Thyroid gland (tissue), 4 donors: ENCODE data around the gene RNF7. TPM values are rescaled to one million over a fixed set of nuclear protein-coding genes. Genes with fewer than 3 reads are reported as not detected.

ENCODE experiments used
- DNase-seq, 2 donors: peaks; one replicate each; pipeline ENCODE4 v3.0.0-alpha.2; 2019
- H3K27ac ChIP-seq, 3 donors: fragments of 200-600 bp; sonication (generic); 1 replicate in 2 of 3; 2 replicates in 1 of 3; pipeline ENCODE4 v1.5.1; 2016 to 2019; ENCODE audit warnings: mild to moderate bottlenecking in 1 of 3, moderate library complexity in 1 of 3
- H3K27me3 ChIP-seq: fragments of 200-600 bp; sonication (generic); one replicate; pipeline ENCODE4 v1.5.1; 2019
- H3K36me3 ChIP-seq, 2 donors: fragments of 200-600 bp; sonication (generic); one replicate each; pipeline ENCODE4 v1.5.1; 2016 to 2019
- H3K4me1 ChIP-seq, 2 donors: fragments of 200-600 bp; sonication (generic); one replicate each; pipeline ENCODE4 v1.5.1; 2017 to 2019
- H3K4me3 ChIP-seq, 3 donors: fragments of 200-600 bp; sonication (generic); replicated peaks in 1 of 3; 1 replicate in 2 of 3; 2 replicates in 1 of 3; pipeline ENCODE4 v1.5.1; 2016; ENCODE audit warnings: mild to moderate bottlenecking in 1 of 3
- H3K9me3 ChIP-seq: fragments of 200-600 bp; sonication (generic); one replicate; pipeline ENCODE4 v1.5.1; 2017
- CTCF ChIP-seq, 6 experiments: fragments of 200-600 bp in 3 of 6; fragments of 450-650 bp in 3 of 6; sonication (generic) in 3 of 6; IDR thresholded peaks; one replicate each; pipeline ENCODE4 v1.5.1; 2016 to 2019; ENCODE audit warnings: antibody characterized with exemption in 6 of 6, mild to moderate bottlenecking in 2 of 6, inconsistent platforms in 1 of 6, moderate library complexity in 1 of 6
- POLR2A ChIP-seq, 2 donors: fragments of 450-650 bp; IDR thresholded peaks; one replicate each; pipeline ENCODE4 v1.6.1; 2017; ENCODE audit warnings: antibody characterized with exemption in 2 of 2, mild to moderate bottlenecking in 2 of 2, moderate library complexity in 1 of 2
- WGBS, 2 donors: methylation state at CpG; one replicate each; pipeline ENCODE4 v1.1.5; 2017; 5-methylcytosine and 5-hydroxymethylcytosine counted together
- intact Hi-C: fragments of 100-400 bp; cut with DNase I; formaldehyde crosslinking; loops from one replicate; pipeline ENCODE4 v1.15.1; 2023
- total RNA-seq, 4 donors: library from RNA; depleted of rRNA; stranded (reverse); fragments of >200 nt; gene quantifications; one replicate each; pipeline ENCODE4 v1.2.3, GENCODE V29; 2016

The RNF7 gene
- total RNA-seq, 4 donors from 2014 or later, result 56.5 to 114 (median 79.1) TPM

DNA sequence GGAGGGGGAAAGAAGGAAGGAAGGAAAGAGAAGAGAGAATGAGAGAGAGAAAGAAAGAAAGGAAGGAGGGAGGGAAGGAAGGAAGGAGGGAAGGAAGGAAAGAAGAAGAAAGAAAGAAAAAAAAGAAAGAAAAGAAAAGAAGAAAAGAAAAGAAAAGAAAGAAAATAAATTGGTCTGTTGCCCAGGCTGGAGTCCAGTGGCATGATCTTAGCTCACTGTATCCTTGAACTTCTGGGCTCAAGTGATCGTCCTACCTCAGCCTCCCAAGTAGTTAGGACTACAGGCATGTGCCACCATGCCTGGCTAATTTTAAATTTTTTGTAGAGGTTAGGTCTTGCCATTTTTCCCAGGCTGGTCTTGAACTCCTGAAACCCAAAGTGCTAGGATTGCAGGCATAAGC, 11.6 kb upstream of the RNF7 start:
- Histone ChIP-seq H3K27me3 (no peaks in the 10 kb centered on the region), H3K36me3 (no peaks in the 10 kb centered on the region), H3K4me1 (no peaks in the 10 kb centered on the region), H3K4me3 (no peak overlapping the region), H3K9me3 (no peaks in the 10 kb centered on the region), H3K27ac (no peak overlapping the region)
- 66 to 75% methylated on average over 1 of the region's 1 CpG for WGBS, 2 donors
- no peak for DNase-seq
- TF ChIP-seq POLR2A (IDR thresholded peaks at IDR 0.05), result no peak
- TF ChIP-seq CTCF (IDR thresholded peaks at IDR 0.05), result no peak
- intact Hi-C loops, result no loop called here

DNA sequence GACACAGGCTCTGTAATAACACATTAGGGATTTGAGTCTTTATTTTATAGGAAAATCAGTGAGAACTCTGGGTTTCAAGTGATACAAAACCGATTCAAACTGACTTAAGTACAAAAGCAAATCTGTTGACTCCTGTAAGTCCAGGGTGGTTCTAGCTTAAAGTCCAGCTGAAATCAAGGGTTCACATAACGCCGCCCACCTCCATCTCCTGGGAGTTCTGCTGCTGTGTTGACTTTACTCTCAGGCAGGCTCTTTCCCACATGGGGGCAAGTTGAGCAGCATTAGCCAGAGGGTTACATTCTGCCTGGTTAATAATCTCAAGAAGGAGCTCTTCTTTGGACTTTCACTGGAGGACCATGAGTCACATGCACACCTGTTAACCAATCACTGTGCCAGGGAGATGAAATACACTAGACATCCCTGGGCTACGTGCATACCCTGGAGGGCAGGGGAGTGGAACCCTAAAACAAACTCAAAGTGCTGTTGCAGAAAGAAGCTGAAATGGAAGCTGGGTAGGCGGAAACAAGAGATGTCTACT, 9.7 kb upstream of the RNF7 start:
- H3K9me3 ChIP-seq, result no peaks in the 10 kb centered on the region
- H3K27me3 ChIP-seq, result no peaks in the 10 kb centered on the region
- no peak overlapping the region for H3K27ac ChIP-seq
- no peak overlapping the region for H3K4me3 ChIP-seq
- no peaks in the 10 kb centered on the region for H3K4me1 ChIP-seq
- intact Hi-C loops, result no loop called here
- no peaks in the 10 kb centered on the region for H3K36me3 ChIP-seq
- no peak for TF ChIP-seq CTCF (IDR thresholded peaks at IDR 0.05)
- TF ChIP-seq POLR2A (IDR thresholded peaks at IDR 0.05), result no peak
- 70 to 80% methylated on average over 5 of the region's 5 CpGs for WGBS, 2 donors
- DNase-seq, result no peak

DNA sequence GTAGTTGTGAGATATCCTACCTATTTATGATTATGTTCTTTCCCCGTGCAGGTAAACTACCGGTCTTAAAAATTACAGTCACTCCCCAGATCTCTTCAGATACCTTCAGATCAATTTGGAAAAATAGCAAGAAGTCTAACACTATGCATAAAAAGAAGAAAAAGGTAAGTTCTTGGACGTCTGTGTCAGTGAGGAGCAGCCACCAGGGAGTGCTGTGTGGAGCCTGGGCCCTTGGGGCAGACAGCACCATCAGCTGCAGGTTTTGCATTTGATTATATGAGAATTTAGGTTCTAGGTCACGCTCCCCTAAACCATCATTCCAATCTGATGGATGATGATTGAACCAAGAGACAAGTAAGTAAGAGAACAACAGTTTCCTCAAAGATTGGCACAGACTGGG, 8.9 kb upstream of the RNF7 start:
- DNase-seq, result no peak
- Histone ChIP-seq H3K4me1 (no peaks in the 10 kb centered on the region), H3K4me3 (no peak overlapping the region), H3K9me3 (no peaks in the 10 kb centered on the region), H3K36me3 (no peaks in the 10 kb centered on the region), H3K27me3 (no peaks in the 10 kb centered on the region), H3K27ac (no peak overlapping the region)
- WGBS, 2 donors, result 86 to 88% methylated on average over 4 of the region's 4 CpGs
- intact Hi-C loops, result no loop called here
- no peak for TF ChIP-seq CTCF (IDR thresholded peaks at IDR 0.05)
- TF ChIP-seq POLR2A (IDR thresholded peaks at IDR 0.05), result no peak

GRCh38 chr3:141735176-141735575, 2.9 kb upstream of the RNF7 start:
- Histone ChIP-seq H3K36me3 (no peaks in the 10 kb centered on the region), H3K27ac (no peak overlapping the region), H3K27me3 (no peaks in the 10 kb centered on the region), H3K4me1 (peaks cover 9 to 10% of the 10 kb centered on the region in 2 donors), H3K9me3 (no peaks in the 10 kb centered on the region), H3K4me3 (no peak overlapping the region)
- TF ChIP-seq CTCF (IDR thresholded peaks at IDR 0.05) (no peak), POLR2A (IDR thresholded peaks at IDR 0.05) (no peak)
- DNase-seq, result no peak
- intact Hi-C loops, result loop anchor here (5.0 to 10.0 kb wide), 2 partner anchors 142 to 180 kb away; partner anchors contain the start of gene ATP1B3

DNA sequence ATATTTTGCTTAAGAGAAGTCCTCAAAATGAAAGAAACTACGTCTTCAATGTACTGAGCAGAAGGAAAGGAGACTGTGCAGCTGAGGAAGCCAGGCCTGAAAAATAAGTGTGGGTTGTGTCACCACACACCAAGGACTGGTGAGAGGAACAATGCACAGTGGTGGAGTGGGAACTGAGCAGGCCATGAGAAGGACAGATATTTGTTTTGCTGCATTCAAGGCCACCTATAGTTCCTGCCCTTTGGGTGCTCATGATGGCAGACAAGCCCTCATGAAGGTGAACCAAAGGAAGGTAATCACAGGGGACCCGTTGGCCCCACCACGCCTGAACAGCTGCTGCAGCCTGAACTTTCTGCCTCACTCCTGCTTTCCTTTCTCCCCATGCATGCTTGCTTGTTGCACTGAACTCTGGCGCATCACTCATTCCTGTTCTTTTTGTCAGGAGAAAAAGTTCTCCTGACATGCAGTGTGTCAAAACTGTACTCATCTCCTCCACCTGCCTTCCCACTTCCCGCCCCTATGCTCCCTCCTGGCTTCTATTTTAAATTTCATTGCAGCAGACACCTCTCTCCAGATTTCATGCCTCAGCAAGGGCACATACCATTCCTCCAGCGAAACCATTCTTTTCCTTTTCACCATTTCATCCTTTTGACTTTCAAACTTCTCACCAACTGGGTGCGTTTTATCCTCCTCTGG, 2.2 kb upstream of the RNF7 start:
- TF ChIP-seq POLR2A (IDR thresholded peaks at IDR 0.05), result no peak
- no peak for TF ChIP-seq CTCF (IDR thresholded peaks at IDR 0.05)
- H3K9me3 ChIP-seq, result no peaks in the 10 kb centered on the region
- H3K4me3 ChIP-seq, result no peak overlapping the region
- no peak overlapping the region for H3K27ac ChIP-seq
- H3K36me3 ChIP-seq, result no peaks in the 10 kb centered on the region
- intact Hi-C loops, result loop anchor here (5.0 to 10.0 kb wide), 2 partner anchors 141 to 179 kb away; partner anchors contain the start of gene ATP1B3
- DNase-seq, result no peak
- H3K4me1 ChIP-seq, result peaks cover 14 to 17% of the 10 kb centered on the region in 2 donors
- 88 to 89% methylated on average over 7 of the region's 7 CpGs for WGBS, 2 donors
- no peaks in the 10 kb centered on the region for H3K27me3 ChIP-seq
